HG02870 (cell line): Measurements from ENCODE around the gene MDH1.

Experiments used
- ATAC-seq: cut with Tn5 transposase; IDR thresholded peaks from one replicate; pipeline ENCODE4 v1.9.1; 2021; ENCODE audit warnings: mild to moderate bottlenecking, moderate library complexity; ENCODE audit not compliant: unreplicated experiment

MDH1 gene

GRCh38 chr2:63628403-63628942 lies 39.7 kb downstream of the MDH1 start:
- no peak for ATAC-seq

- ATAC-seq: no peak
These were observed 42.7 kb downstream of the MDH1 start for GRCh38 chr2:63631501-63631900.

DNA sequence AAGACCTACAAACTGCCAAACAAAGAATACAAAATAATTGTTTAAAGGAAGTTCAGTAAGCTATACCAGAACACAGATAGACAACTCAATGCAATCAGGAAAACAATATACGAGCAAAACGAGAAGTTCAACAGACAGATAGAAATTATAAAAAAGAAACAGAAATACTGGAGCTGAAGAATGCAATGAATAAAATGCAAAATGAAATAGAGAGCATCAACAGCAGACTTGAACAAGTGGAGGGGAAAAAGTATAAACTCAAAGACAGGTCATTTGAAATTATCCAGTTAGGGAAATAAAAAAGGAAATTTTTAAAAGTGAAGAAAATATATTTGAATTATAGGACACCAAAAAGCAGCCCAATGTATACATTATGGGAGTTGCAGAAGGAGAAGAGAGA lies 43.6 kb downstream of the MDH1 start:
- no peak for ATAC-seq

GRCh38 chr2:63639344-63639743 lies 50.6 kb downstream of the MDH1 start:
- ATAC-seq: no peak

DNA sequence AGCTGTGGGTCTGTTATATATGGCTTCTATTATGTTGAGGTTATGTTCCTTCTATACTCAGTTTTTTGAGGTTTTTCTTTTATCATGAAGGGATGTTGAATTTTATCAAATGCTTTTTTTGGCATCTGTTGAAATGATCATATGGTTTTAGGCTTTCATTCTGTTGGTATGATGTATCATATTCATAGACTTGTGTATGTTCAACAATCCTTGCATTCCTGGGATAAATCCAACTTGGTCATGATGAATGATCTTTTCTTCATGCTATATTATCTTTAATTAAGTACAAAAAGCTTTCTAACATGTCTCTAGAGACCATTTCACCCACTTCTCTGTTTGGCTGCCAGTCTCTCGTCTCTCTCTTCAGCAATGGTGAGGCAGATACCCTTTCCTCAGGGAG lies 54.2 kb downstream of the MDH1 start:
- ATAC-seq: no peak

- ATAC-seq: no peak
These were observed 54.7 kb downstream of the MDH1 start for GRCh38 chr2:63643486-63643885.

DNA sequence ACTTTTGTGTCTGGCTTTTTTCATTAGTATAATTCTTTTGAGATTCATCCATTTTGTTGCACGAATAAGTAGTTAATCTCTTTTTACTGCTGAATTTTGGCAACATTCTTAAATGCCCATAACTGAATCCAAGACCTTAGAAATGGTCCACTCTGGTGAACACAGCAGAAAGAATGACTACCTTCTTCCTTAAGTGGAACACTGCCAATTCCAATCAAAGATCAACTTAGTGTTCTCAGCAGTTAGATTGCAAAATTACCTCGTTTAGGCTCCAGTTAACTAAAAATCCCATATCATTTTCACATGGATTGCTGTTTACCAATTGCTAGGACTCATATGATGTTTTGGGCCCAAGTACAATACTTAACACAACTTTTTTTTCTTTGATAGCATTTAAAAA lies 59.9 kb downstream of the MDH1 start:
- ATAC-seq: no peak

DNA sequence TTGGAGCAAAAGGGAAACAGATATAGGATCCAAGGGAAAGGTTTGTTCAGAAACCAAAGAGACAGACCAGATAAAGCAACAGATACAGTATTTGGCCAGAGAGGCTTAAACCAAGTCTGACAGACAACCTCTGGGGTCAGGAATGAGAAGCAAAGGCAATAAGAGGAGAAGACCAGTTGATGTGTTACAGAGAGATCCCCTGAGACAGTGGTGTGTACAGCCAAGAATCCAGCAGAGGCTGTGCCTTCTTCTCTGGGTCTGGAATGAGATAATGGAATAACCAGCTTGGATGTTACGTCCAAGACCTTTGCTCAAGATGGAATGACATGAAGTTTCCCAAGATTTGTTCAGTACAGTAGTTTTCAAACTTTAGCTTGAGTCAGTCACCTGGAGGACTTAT lies 61.1 kb downstream of the MDH1 start:
- ATAC-seq: no peak

DNA sequence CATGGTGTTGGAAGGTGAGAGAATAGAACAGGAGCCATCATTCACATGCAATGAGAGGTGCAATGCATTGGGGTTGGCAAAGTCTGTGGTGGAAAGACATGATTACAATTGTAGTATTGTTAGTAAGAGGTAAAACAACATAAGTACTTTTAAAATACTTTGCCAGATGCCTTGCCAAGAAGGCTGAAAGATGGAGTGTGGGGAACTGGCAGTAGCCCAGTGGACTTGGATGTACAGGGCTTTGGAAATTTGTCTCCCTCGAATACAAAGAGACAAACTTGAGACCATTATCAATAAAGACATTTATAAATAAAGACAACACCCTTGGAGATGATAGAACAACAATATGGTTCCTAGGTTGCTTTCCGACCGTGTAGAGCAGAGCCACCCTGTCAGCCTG lies 62.0 kb downstream of the MDH1 start:
- ATAC-seq: no peak

DNA sequence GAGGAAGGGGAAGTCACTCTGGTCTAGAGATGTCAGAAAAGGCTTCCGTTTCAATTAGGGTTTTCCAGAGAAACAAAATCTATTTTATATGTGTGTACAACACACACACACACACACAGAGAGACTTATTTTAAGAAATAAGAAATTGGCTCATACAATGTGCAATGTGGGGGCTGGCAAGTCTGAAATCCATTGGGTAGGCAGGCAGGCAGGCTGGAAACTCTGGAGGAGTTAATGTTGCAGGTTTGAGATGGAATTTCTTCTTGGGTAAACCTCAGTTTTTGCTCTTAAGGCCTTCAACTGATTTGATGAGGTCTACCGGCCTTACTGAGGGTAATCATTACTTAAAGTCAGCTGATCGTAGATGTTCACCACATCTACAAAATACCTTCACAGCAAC lies 62.6 kb downstream of the MDH1 start:
- no peak for ATAC-seq

GRCh38 chr2:63651861-63652651 lies 63.3 kb downstream of the MDH1 start:
- no peak for ATAC-seq

- ATAC-seq: no peak
These were observed 63.9 kb downstream of the MDH1 start for GRCh38 chr2:63652652-63652985.

- peak; percentile 92 for ATAC-seq
These were observed 66.2 kb downstream of the MDH1 start for GRCh38 chr2:63654959-63655358.
